Esophagus squamous epithelium (tissue), 4 donors: Measurements from ENCODE around the gene RAPGEF3.

Source experiments
- POLR2A ChIP-seq, 4 donors: fragments of 450-650 bp; IDR thresholded peaks; one replicate each; pipeline ENCODE4 v1.6.1; 2017; ENCODE audit warnings: antibody characterized with exemption in 4 of 4, mild to moderate bottlenecking in 4 of 4, moderate library complexity in 3 of 4
- TF ChIP-seq, protein P1 (sequence below), 6 experiments: fragments of 450-650 bp in 4 of 6; fragments of 200-600 bp in 2 of 6; sonication (generic) in 2 of 6; IDR thresholded peaks; one replicate each; pipeline ENCODE4 v1.5.1; 2016 to 2019; ENCODE audit warnings: antibody characterized with exemption in 6 of 6, mild to moderate bottlenecking in 4 of 6, moderate library complexity in 4 of 6

DNA sequence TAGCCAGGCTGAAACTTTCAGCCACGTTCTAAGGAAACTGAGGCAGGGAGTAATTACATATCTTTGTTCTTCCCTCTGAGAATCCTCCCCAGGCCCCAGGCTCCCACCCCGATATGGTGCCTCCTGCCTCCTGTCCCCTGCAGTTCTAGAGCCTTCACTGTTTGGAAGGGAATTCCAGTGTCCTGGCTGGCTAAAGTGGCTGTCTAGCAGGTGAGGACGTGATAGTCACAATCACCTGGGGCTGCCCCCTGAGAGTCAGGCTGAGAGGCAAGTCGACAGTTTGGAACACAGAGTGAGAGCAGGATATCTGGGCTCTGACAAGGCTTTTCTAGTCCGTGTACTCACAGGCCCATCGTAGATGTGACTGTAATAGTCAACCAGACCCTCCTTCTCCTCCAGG, 46.5 kb downstream of the RAPGEF3 start:
- TF ChIP-seq, protein P1, sequence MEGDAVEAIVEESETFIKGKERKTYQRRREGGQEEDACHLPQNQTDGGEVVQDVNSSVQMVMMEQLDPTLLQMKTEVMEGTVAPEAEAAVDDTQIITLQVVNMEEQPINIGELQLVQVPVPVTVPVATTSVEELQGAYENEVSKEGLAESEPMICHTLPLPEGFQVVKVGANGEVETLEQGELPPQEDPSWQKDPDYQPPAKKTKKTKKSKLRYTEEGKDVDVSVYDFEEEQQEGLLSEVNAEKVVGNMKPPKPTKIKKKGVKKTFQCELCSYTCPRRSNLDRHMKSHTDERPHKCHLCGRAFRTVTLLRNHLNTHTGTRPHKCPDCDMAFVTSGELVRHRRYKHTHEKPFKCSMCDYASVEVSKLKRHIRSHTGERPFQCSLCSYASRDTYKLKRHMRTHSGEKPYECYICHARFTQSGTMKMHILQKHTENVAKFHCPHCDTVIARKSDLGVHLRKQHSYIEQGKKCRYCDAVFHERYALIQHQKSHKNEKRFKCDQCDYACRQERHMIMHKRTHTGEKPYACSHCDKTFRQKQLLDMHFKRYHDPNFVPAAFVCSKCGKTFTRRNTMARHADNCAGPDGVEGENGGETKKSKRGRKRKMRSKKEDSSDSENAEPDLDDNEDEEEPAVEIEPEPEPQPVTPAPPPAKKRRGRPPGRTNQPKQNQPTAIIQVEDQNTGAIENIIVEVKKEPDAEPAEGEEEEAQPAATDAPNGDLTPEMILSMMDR (IDR thresholded peaks at IDR 0.05): no peak
- no peak for TF ChIP-seq POLR2A (IDR thresholded peaks at IDR 0.05)
